Neural cell (in vitro differentiated cells): ENCODE data around the gene SHCBP1. TPM values are rescaled to one million over a fixed set of nuclear protein-coding genes. Genes with fewer than 3 reads are reported as not detected.

Experiments used
- H2AFZ ChIP-seq: fragments of 200-600, 300-800 bp; sonication (generic), shearing (Covaris generic); 2 replicates; pipeline ENCODE4 v1.6.0; 2014; ENCODE audit warnings: low read depth, mild to moderate bottlenecking, antibody characterized with exemption, low read length, moderate library complexity
- H3F3A ChIP-seq: fragments of 200-600 bp; shearing (Covaris generic); 2 replicates; pipeline ENCODE4 v1.6.1; 2016; ENCODE audit warnings: mild to moderate bottlenecking, moderate library complexity, mixed read lengths, antibody characterized with exemption, low read length; ENCODE audit not compliant: insufficient read depth, poor library complexity, severe bottlenecking
- H3K27ac ChIP-seq: fragments of 200-600, 300-800 bp; sonication (generic), shearing (Covaris generic); 2 replicates; pipeline ENCODE4 v1.5.1; 2014; ENCODE audit warnings: mild to moderate bottlenecking, low read length, moderate library complexity
- H3K27me3 ChIP-seq: fragments of 300-800, 200-600 bp; sonication (generic), shearing (Covaris generic); 2 replicates; pipeline ENCODE4 v1.6.0; 2014; ENCODE audit warnings: mild to moderate bottlenecking, low read depth, low read length, moderate library complexity; ENCODE audit not compliant: insufficient read depth
- H3K36me3 ChIP-seq: fragments of 300-800, 200-600 bp; sonication (generic), shearing (Covaris generic); 2 replicates; pipeline ENCODE4 v1.5.1; 2014; ENCODE audit warnings: mild to moderate bottlenecking, antibody characterized with exemption, low read length, moderate library complexity; ENCODE audit not compliant: insufficient read depth
- H3K4me2 ChIP-seq: fragments of 300-800, 200-600 bp; sonication (generic), shearing (Covaris generic); 2 replicates; pipeline ENCODE4 v1.6.0; 2014; ENCODE audit warnings: mild to moderate bottlenecking, low read length
- H3K4me3 ChIP-seq: fragments of 300-800, 200-600 bp; sonication (generic), shearing (Covaris generic); 2 replicates; pipeline ENCODE4 v1.5.1; 2014; ENCODE audit warnings: mild to moderate bottlenecking, low read length, moderate library complexity
- H3K79me2 ChIP-seq: fragments of 200-600 bp; shearing (Covaris generic); replicated peaks from 2 replicates; pipeline ENCODE4 v1.6.0; 2014; ENCODE audit warnings: mild to moderate bottlenecking, low read length, moderate library complexity; ENCODE audit not compliant: insufficient read depth
- H3K9ac ChIP-seq: fragments of 300-800, 200-600 bp; sonication (generic), shearing (Covaris generic); 2 replicates; pipeline ENCODE4 v1.6.1; 2016; ENCODE audit warnings: mild to moderate bottlenecking, low read length, mixed read lengths
- H3K9me2 ChIP-seq: fragments of 200-600 bp; shearing (Covaris generic); 2 replicates; pipeline ENCODE4 v1.6.1; 2016; ENCODE audit warnings: mild to moderate bottlenecking, low read length, mixed read lengths; ENCODE audit not compliant: insufficient read depth
- H3K9me3 ChIP-seq: fragments of 200-600, 300-800 bp; sonication (generic), shearing (Covaris generic); 2 replicates; pipeline ENCODE4 v1.6.1; 2016; ENCODE audit warnings: mild to moderate bottlenecking, mixed run types, low read length, moderate library complexity, mixed read lengths
- H4K20me1 ChIP-seq: fragments of 200-600 bp; shearing (Covaris generic); 2 replicates; pipeline ENCODE4 v1.6.1; 2016; ENCODE audit warnings: mild to moderate bottlenecking, mixed run types; ENCODE audit not compliant: insufficient read depth
- CTCF ChIP-seq: fragments of 450-650 bp; IDR thresholded peaks from 2 replicates; pipeline ENCODE4 v1.5.1; 2014; ENCODE audit warnings: antibody characterized with exemption, mild to moderate bottlenecking, moderate library complexity; ENCODE audit not compliant: poor library complexity, severe bottlenecking
- EP300 ChIP-seq: fragments of 450-650 bp; conservative IDR thresholded peaks from 2 replicates; pipeline ENCODE4 v1.6.1; 2014; ENCODE audit warnings: antibody characterized with exemption, mild to moderate bottlenecking, moderate library complexity; ENCODE audit not compliant: poor library complexity, severe bottlenecking
- EZH2 ChIP-seq: fragments of 200-600, 300-800 bp; shearing (Covaris generic), sonication (generic); IDR thresholded peaks from 2 replicates; pipeline ENCODE4 v1.6.1; 2014; ENCODE audit warnings: antibody characterized with exemption, low read length, borderline replicate concordance, mild to moderate bottlenecking; ENCODE audit not compliant: insufficient read depth, poor library complexity, severe bottlenecking
- MXI1 ChIP-seq: fragments of 450-650 bp; conservative IDR thresholded peaks from 2 replicates; pipeline ENCODE4 v1.6.1; 2014; ENCODE audit warnings: antibody characterized with exemption, mild to moderate bottlenecking; ENCODE audit not compliant: poor library complexity, severe bottlenecking
- POLR2AphosphoS5 ChIP-seq: IDR thresholded peaks from 2 replicates; pipeline ENCODE4 v1.6.1; 2012
- RAD21 ChIP-seq: fragments of 450-650 bp; conservative IDR thresholded peaks from 2 replicates; pipeline ENCODE4 v1.6.1; 2014; ENCODE audit warnings: antibody characterized with exemption, mild to moderate bottlenecking, moderate library complexity
- REST ChIP-seq: IDR thresholded peaks from 2 replicates; pipeline ENCODE4 v1.6.1; 2012; ENCODE audit warnings: borderline replicate concordance
- SMC3 ChIP-seq: fragments of 450-650 bp; conservative IDR thresholded peaks from 2 replicates; pipeline ENCODE4 v1.6.1; 2014; ENCODE audit warnings: antibody characterized with exemption, mild to moderate bottlenecking, moderate library complexity; ENCODE audit not compliant: poor library complexity
- TAF1 ChIP-seq: IDR thresholded peaks from 2 replicates; pipeline ENCODE4 v1.6.1; 2012; ENCODE audit warnings: low read depth
- polyA plus RNA-seq: library from polyadenylated mRNA; depleted of rRNA; stranded (reverse); fragments of >200 nt; gene quantifications from 2 replicates; pipeline ENCODE4 v1.2.3, GENCODE V29; 2014

Gene SHCBP1
- polyA plus RNA-seq, 1 donor from 2014 or later = 0.54 TPM

- Histone ChIP-seq H4K20me1 (no peaks in the 10 kb centered on the region), H3K9me2 (no peaks in the 10 kb centered on the region), H3K9ac (no peak overlapping the region), H3K4me2 (no peak overlapping the region), H3K9me3 (no peaks in the 10 kb centered on the region), H2AFZ (no peak overlapping the region), H3K79me2 (no peaks in the 10 kb centered on the region), H3K27ac (no peak overlapping the region), H3F3A (no peaks in the 10 kb centered on the region), H3K36me3 (no peaks in the 10 kb centered on the region), H3K27me3 (no peaks in the 10 kb centered on the region), H3K4me3 (no peak overlapping the region)
- no peak for TF ChIP-seq POLR2AphosphoS5
- TF ChIP-seq RAD21 = no peak
- TF ChIP-seq EP300 = no peak
- TF ChIP-seq TAF1 = no peak
- no peak for TF ChIP-seq SMC3
- no peak for TF ChIP-seq EZH2
- TF ChIP-seq CTCF = no peak
- TF ChIP-seq MXI1 = no peak
- TF ChIP-seq REST = no peak
Observed at GRCh38 chr16:46650254-46650623, 29.1 kb upstream of the SHCBP1 start.

- H3K27ac ChIP-seq = no peak overlapping the region
- H2AFZ ChIP-seq = no peak overlapping the region
- H3K4me2 ChIP-seq = no peak overlapping the region
Observed at GRCh38 chr16:46649588-46650253, 28.5 kb upstream of the SHCBP1 start.

More at GRCh38 chr16:46649588-46650253, 28.5 kb upstream of the SHCBP1 start:
- TF ChIP-seq MXI1 (no peak), EP300 (no peak), CTCF (no peak), EZH2 (no peak), SMC3 (no peak), REST (no peak), RAD21 (no peak), TAF1 (no peak), POLR2AphosphoS5 (no peak)
- Histone ChIP-seq H4K20me1 (no peaks in the 10 kb centered on the region), H3K9ac (no peak overlapping the region), H3K9me3 (no peaks in the 10 kb centered on the region), H3F3A (no peaks in the 10 kb centered on the region), H3K36me3 (no peaks in the 10 kb centered on the region), H3K9me2 (no peaks in the 10 kb centered on the region), H3K4me3 (no peak overlapping the region), H3K27me3 (no peaks in the 10 kb centered on the region), H3K79me2 (no peaks in the 10 kb centered on the region)
